NB4 (cell line): ENCODE measurements around the gene SMYD2.

Experiments
- DNase-seq: peaks from one replicate; pipeline ENCODE4 v3.0.0; 2010; ENCODE audit warnings: low read depth
- H3K4me3 ChIP-seq: one replicate; pipeline ENCODE4 v1.5.1; 2011; ENCODE audit warnings: mild to moderate bottlenecking, low read depth, low read length, moderate library complexity
- CTCF ChIP-seq: IDR thresholded peaks from one replicate; pipeline ENCODE4 v1.5.1; 2012; ENCODE audit warnings: low read depth, low read length
- MAX ChIP-seq: IDR thresholded peaks from 2 replicates; pipeline ENCODE4 v1.6.1; 2011; ENCODE audit warnings: low read depth, low read length
- MYC ChIP-seq: IDR thresholded peaks from 2 replicates; pipeline ENCODE4 v1.6.1; 2011; ENCODE audit warnings: low read depth, low read length
- POLR2A ChIP-seq: IDR thresholded peaks from 2 replicates; pipeline ENCODE4 v1.6.1; 2011; ENCODE audit warnings: mild to moderate bottlenecking; ENCODE audit not compliant: insufficient read length; ENCODE audit errors: extremely low read depth

The SMYD2 gene

GRCh38 chr1:214328770-214329469 lies 48.0 kb downstream of the SMYD2 start:
- no peak overlapping the region for H3K4me3 ChIP-seq
- peak; percentile 71 for DNase-seq
- TF ChIP-seq MAX (0 out of 2 replicates have a peak, but pooled peaks have one; percentile 26), CTCF (peak; percentile 88), MYC (peak; percentile 9; the same call in 1 of the 2 replicates), POLR2A (no peak)

- DNase-seq, result no peak
- no peak overlapping the region for H3K4me3 ChIP-seq
- TF ChIP-seq CTCF (no peak), MAX (no peak), MYC (no peak), POLR2A (no peak)
Observed at GRCh38 chr1:214329470-214330220, 48.7 kb downstream of the SMYD2 start.

- DNase-seq, result no peak
- TF ChIP-seq MYC (no peak), MAX (no peak), POLR2A (no peak), CTCF (no peak)
- no peak overlapping the region for H3K4me3 ChIP-seq
Observed at GRCh38 chr1:214330222-214330621, 49.3 kb downstream of the SMYD2 start.

- no peak for TF ChIP-seq POLR2A
- TF ChIP-seq MAX, result no peak
- TF ChIP-seq CTCF, result no peak
- TF ChIP-seq MYC, result no peak
- DNase-seq, result no peak
- H3K4me3 ChIP-seq, result no peak overlapping the region
Observed at GRCh38 chr1:214330715-214331114, 49.8 kb downstream of the SMYD2 start.

- no peak for DNase-seq
- no peak for TF ChIP-seq MAX
- TF ChIP-seq MYC, result no peak
- no peak for TF ChIP-seq POLR2A
- no peak for TF ChIP-seq CTCF
- no peak overlapping the region for H3K4me3 ChIP-seq
Observed at GRCh38 chr1:214331180-214331579, 50.2 kb downstream of the SMYD2 start.
